HG03571 (cell line): ENCODE results near the gene DNMT3L.
"Not testable (repeated sequence)": the region's sequence is repeated elsewhere in the genome, so short reads cannot be mapped to it uniquely, and the experiment has no call there.

ENCODE experiments used
- ATAC-seq: cut with Tn5 transposase; IDR thresholded peaks from one replicate; pipeline ENCODE4 v1.9.1; 2021; ENCODE audit not compliant: unreplicated experiment

Gene DNMT3L

DNA sequence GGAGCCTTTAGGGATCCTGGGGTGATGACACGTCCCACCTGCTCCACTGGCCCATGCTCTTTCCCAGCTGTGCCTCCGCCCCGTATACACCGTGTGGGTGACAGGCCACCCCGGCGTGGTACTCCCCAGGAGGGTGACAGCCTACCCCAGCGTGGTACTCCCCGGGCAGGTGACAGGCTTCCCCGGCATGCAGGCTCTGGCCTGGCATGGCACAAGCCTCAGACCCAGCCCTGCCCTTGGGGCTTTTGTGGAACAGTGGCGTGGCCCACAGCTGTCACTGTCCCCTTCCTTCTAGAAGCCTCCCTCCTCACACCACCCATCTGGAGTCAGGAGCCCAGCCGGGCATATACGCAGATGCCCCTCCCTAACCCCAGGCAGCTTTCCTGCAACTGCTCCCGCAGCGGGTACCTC is 33.5 kb upstream of the DNMT3L start:
- no peak for ATAC-seq

DNA sequence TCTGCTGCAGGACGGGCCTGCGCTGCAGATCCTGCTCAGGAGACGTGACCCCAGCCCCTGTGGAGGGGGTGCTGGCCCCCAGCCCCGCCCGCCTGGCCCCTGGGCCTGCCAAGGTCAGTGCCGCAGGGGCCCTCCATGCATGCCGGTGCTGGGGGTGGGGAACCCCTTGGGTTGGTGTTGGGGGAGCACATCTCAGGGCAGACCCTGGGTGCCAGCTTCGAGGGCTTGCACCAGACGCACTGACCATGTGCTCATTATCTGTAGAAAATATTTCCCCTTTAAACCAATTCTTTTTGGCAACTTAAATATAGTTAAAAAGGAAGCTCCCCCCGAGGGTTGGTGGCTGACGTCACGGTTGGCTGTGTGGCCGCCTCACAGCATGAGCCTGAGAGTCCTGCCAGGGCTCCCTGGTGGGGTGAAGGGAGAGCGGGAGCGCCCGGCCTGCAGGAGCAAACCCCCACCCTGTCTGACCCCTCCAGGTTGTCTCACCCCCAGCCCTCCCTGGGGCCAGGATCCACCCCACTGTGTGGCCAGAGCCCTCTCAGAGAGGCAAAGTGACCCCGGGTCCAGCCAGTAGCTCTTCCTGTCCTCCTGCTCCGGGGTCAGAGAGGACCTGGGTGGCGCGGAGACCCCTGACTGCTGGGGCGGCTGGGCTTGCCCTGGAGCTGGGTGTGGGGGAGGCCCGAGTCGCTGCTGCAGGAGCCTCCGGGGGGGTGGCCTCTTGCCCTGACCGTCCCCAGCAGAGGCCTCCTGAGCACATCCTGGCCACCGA is 32.9 kb upstream of the DNMT3L start:
- no peak for ATAC-seq

DNA sequence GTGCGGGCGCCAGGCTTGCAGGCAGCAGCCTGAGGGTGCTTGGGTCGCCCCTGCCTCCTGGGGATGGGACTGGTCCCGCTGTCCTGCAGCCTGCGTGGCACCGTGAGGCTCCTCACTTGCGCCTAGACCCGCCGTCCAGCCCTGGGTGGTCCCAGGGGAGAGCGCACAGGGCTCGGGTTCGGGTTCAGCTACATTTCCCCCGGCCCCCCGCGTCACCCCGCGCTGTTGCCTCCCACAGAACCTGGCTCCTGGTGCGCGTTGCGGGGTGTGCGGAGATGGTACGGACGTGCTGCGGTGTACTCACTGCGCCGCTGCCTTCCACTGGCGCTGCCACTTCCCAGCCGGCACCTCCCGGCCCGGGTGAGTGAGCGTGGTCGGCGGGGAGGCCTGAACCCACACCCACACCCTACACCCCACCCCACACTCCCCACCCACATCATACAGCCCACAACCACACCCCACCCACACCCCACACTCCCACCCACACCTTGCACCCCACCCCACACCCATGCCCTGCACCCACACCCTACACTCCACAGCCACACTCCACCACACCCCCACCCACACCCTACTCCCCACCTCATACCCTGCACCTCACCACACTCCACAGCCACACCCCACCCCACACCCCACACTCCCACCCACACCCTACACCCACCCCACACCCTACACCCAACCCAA is 32.0 kb upstream of the DNMT3L start:
- no peak for ATAC-seq

DNA sequence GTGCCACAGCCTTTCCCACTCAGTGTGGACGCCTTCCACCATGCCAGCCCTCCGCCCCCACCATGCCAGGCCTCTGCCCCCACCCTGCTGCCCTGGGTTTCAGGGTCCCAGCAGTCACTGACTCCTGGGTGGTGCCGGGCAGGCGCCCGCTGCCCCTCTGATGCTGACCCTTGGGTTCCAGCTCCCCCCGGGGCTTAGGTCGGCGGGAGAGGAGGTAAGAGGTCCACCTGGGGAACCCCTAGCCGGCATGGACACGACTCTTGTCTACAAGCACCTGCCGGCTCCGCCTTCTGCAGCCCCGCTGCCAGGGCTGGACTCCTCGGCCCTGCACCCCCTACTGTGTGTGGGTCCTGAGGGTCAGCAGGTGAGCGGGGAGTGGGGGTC is 31.1 kb upstream of the DNMT3L start:
- ATAC-seq: no peak

DNA sequence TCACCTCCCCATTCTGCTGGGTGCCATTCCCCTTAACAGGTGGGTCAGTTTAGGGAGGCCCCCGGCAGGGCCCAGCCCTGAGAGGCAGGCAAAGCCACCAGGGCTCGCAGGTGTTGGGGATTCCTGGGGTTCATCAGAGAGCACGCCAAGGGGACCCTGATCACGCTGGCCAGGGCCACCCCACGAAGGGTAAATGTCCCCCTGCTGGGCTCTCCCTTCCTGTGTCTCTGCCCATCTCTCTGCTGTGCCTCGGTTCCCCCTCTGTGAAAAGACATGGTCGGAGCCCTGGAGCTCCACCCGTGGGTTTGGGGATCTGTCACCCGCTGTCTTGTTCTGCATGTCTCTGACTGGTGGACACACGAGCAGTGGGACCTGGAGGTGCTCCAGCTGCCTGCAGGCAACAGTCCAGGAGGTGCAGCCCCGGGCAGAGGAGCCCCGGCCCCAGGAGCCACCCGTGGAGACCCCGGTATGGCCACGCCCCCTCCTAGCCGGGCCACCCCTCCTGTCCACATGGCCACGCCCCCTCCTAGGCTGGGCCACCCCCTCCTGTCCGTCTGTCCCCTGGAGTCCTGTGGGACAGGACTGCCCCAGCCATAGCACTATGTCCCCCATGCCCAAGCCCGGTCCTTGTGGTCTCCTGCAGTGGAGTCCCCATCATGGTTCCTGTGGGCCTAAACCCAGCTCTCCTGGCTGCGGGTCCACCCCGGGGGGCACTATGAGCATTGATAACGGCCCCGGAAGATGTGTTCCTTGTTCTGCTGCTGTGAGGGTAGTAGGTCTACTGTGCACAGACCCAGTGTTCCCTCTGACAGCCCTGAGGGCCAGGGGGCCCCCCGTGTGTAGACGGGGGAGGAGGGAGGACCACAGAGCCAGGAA is 30.5 kb upstream of the DNMT3L start:
- ATAC-seq: no peak

DNA sequence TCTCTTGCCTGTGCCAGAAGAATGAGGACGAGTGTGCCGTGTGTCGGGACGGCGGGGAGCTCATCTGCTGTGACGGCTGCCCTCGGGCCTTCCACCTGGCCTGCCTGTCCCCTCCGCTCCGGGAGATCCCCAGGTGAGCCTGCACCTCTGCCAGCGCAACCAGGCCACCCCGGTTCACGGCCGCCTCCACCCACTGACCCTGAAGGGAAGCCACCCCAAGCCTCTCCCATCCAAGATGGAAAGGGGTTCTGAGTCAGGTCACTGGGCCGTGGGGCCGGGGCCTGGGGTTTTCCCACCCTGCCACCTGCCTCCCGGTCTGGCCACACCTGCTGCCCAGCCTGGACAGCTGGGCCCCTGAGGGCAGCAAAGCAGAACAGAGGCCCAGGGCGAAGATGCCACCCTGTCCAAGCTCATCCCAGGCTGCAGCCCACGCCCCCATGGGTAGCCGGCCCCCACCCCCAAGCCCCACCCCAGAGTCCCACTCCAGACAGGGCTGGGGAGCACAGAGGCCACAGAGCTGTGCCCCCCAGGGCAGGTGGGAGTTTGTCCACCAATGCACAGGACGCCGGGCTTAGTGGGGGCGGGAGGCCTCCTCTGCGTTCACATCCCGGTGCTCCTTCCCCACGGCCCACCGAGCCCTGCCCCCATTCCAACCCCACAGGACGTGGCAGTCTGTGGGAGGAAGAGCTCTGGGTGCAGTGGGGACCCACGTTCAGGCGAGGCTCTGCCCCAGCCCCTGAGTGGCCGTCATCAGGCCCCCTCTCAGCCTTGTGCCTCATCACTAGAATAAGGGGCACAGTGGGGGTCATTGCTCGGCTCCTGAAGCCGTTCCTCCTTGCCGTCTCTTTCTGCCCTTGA is 29.6 kb upstream of the DNMT3L start:
- ATAC-seq: no peak

DNA sequence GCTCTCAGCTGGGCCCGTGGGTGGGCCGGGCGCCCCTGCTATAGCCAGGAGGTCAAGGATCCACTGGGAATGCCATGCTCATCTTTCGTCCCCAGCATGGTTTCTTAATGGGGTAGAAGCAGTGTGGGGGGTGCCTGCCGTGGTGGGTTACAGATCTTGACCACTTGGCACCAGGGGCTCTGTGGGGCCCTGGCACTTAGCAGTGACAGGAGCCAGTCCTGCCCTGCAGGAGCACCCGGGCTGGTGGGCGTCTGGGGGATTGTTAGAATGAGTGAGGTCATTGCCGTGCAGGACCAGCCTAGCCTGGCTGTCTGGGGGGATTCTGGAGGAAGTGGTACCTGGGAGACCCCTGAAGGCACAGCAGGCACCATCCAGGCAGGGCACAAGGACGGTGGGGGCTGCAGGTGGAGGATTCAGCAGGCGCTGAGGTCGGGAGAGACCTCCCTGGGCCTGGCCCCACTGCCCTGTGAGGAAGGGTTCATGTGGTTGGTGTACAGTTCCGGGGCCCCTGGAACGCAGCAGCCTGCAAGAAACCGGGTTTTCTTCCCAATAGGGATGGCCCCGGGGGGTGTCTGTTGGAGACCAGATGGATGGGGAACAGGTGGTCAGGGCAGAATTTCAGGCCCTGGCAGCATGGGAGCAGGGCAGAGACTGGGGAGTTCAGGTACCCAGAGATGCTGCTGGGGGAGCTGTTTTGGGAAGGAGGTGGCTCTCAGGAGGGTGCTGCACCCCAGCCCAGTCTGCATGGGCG is 28.8 kb upstream of the DNMT3L start:
- ATAC-seq: no peak

DNA sequence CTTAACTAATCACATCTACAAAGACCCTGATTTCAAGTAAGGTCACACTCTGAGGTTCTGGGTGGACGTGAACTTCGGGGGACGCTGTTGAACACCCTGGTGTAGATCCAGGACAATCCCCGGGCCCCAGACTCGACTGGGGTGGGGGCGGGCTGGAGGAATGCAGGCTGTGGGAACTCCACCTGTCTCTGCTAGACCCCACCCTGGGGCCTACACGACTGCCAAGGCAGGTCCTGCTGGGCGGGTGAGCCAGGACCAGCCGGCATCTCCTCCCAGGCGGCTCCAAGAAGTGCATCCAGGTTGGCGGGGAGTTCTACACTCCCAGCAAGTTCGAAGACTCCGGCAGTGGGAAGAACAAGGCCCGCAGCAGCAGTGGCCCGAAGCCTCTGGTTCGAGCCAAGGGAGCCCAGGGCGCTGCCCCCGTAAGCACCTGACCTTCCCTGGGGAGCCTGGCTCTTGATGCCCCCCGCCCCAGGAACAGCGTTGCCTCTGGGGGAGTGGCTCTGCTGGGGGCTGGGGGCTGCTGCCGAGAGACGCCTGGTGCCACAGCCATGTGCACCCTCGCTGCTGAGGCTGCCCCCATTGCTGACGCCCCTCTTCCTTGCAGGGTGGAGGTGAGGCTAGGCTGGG is 27.8 kb upstream of the DNMT3L start:
- no peak for ATAC-seq

DNA sequence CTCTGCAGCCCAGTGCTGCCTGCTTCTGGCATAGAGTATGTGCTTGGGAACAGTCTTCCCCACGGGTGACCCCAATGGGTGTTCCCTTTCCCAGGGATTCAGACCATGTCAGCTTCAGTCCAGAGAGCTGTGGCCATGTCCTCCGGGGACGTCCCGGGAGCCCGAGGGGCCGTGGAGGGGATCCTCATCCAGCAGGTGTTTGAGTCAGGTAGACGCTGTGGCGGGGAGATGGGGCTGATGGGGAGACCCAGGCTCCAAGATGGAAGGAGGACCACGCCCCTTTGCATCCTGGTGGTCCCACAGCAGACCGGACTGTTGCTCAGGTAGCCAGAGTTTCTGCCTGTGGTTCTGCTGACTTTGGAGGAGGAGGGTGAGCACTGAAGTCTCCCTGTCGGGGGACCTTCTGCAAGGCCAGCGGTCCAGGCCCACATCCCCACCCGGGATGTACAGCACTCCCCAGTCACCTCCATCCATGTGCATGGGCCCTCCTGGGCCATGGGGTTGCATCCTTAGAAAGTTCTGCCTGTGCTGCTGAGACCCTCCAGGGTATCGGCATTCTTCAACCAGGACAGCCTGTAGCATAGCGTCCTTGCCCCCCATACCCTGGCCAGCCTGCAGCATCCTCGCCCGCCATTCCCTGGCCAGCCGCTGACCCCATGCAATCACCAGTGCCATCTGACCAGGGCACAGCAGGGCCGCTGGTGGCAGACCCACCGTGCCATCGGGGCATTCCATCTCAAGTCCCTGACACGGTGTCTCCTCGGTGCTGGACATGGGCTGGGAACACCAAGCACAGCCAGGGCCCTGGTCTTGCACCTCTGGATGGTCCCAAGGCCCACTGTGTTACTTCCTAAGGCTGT is 26.8 kb upstream of the DNMT3L start:
- ATAC-seq: no peak

DNA sequence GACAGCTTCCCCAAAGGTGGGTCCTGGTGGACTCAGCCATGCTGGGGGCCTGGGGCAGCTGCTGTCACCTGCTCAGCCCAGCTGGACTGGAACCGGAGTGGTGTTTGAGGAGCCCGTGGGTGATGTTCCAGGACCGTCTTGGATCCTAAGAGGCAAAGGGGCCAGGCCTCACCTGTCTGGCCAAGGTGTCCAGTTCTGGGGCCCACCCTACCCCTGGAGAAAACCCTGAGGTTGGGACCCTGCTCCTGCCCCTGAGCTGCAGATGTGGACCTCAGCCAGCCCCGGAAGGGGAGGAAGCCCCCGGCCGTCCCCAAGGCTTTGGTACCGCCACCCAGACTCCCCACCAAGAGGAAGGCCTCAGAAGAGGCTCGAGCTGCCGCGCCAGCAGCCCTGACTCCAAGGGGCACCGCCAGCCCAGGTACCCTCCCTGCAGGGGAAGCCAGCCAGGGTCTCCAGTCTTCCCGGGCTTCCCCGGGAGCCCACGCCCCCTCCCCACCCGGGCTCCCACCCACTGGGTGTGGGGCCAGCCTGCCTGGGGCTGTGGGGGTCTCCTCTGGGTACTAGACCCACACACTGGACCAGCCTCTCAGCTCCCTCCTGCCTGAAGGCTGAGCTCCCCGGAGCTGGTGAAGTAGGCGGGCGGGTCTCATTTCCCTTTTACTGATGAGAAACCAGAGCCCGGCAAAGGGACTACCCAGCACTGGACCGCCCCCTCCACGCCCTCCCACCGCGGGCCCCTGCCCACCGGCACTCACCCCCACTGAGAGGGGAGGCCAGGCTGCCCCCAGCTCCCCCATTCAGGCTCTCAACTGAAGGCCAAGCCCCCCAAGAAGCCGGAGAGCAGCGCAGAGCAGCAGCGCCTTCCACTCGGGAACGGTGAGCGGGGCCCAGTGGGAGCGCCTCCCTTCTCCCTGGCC is 25.3 kb upstream of the DNMT3L start:
- no peak for ATAC-seq

DNA sequence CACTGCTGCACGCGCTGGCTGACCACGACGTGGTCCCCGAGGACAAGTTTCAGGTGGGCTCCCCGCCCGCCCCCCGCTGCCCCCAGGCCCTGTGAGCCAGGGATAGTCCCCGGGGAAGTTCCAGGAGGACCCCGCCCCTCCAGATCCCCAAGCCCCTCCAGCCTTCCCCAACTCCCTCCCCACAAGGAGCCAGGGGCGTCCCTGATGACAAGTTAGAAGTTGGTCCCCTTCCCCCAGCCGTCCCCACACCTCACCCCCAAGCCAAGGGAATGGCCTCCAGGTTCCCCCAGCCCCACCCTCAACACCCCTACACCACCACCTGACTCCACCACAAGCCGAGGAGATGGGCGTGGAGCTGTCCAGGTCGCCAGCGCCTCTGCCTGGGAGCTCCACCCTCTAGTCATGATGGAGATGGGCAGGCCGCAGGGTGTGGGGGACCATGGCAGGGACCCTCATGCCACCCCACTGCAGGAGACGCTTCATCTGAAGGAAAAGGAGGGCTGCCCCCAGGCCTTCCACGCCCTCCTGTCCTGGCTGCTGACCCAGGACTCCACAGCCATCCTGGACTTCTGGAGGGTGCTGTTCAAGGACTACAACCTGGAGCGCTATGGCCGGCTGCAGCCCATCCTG is 24.5 kb upstream of the DNMT3L start:
- no peak for ATAC-seq

DNA sequence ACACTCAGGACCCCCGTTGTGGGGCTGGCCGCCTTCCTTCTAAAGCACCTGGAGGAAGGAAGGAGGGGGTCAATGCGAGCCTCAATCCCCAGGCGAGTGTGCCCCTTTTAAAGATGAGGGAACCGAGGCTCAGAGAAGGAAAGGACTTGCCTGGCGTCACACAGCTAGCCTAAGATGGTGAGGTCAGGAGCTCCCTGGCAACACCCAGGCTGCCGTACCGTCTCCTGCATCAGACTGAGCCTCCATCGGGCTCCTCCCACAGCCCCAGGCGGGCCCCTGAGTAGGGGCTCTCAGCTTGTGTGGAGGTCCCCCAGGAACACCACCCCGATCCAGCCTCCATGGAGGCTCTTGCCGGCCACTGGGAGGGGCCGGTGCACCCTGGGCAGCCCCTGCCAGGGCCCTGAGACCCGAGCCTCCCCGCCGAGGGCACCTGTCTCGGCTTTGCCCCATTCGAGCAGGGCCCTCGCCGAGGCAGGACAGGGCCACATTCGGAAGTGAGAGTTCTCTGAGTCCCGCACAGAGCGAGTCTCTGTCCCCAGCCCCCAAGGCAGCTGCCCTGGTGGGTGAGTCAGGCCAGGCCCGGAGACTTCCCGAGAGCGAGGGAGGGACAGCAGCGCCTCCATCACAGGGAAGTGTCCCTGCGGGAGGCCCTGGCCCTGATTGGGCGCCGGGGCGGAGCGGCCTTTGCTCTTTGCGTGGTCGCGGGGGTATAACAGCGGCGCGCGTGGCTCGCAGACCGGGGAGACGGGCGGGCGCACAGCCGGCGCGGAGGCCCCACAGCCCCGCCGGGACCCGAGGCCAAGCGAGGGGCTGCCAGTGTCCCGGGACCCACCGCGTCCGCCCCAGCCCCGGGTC is 23.7 kb upstream of the DNMT3L start, which contains the start of gene AIRE:
Gene AIRE (plus strand): TSS at position 739 of the 855 bp plus-strand sequence. CDS start 131 bp downstream, outside the sequence.
- ATAC-seq: no peak

DNA sequence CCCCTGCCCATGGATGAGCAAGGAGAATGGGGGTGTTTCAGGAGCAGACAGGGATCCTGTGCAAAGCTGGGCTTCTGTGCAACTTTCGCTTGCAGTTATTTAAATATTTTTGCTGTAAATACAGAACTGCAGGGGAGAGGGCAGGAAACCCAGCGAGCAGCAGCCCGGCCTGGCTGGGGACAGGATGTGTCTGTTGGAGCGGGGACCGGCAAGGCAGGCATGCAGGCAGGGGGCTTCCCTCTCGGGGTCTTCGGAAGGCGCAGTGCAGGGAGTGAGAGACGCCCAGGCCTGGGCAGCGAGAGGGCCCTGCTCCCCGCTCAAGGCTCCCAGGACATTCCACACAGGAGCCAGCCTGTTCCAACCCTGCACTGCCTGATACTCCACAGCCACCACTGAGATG is 22.3 kb upstream of the DNMT3L start:
- ATAC-seq: no peak

DNA sequence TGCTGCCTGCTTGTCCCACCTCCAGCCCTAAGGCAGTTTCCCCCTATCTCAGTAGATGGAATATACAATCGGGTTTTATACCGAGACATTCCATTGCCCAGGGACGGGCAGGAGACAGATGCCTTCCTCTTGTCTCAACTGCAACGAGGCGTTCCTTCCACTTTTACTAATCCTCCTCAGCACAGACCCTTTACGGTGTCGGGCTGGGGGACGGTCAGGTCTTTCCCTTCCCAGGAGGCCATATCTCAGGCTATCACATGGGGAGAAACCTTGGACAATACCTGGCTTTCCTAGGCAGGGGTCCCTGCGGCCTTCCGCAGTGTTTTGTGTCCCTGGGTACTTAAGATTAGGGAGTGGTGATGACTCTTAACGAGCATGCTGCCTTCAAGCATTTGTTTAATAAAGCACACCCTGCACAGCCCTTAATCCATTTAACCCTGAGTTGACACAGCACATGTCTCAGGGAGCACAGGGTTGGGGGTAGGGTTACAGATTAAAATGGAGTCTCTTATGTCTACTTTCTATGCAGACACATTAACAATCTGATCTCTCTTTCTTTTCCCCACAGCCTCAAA is 21.6 kb upstream of the DNMT3L start:
- not testable (repeated sequence) for ATAC-seq

DNA sequence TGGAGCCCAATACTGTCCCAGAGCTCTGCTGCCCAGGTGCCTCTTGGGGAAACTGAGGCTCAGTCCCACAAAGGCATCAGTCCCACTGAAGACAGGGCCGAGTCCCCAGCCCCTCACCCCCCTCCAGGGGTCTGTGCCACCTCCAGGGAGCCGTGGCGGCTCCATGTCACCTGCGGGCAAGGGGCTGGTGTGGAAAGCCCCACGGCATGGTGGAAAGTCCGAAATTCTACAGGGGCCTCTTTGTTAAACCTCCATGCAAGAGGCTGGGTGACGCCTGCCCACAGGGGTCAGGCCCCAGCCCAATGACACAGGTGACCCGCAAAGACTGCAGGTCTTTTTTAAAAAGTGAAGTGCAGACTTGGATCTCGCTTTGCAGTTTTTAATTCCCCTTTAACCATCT is 20.7 kb upstream of the DNMT3L start:
- ATAC-seq: no peak

DNA sequence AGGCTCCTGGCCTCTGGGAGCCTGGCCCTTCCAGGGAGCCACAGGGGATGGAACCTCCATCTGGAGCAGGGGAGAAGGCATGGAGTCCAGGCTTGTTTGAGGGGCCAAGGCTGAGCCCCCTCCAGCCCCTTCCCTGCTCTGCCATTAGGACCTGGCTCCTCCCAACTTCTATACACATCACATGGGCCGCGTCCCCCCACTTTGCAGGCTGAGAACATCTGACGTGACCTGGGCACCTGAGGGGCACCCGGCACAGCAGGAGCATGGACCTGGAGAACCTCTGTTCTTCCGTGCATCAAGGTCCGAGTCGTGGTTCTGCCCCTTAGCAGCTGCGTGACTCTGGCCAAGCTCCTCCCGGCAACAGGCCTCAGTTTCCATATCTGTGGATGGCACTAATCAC is 20.1 kb upstream of the DNMT3L start:
- ATAC-seq: no peak
